Omental fat pad (tissue), 4 donors: ENCODE results near the gene CIRBP. TPM values are rescaled to one million over a fixed set of nuclear protein-coding genes. Genes with fewer than 3 reads are reported as not detected.

Experiments
- ATAC-seq: fragments of 150-250 bp; one replicate; pipeline ENCODE4 v1.9.1; 2016; ENCODE audit warnings: mild to moderate bottlenecking, moderate library complexity; ENCODE audit not compliant: low FRiP score
- DNase-seq: peaks from one replicate; pipeline ENCODE4 v3.0.0-alpha.2; 2019; ENCODE audit warnings: low spot score
- total RNA-seq, 4 donors: library from RNA; depleted of rRNA; stranded (reverse); fragments of >200 nt; gene quantifications; one replicate each; pipeline ENCODE4 v1.1.0, GENCODE V29; 2016
- TF ChIP-seq, protein P1 (sequence below), 3 donors: fragments of 450-650 bp; IDR thresholded peaks; one replicate each; pipeline ENCODE4 v1.5.1; 2016 to 2017; ENCODE audit warnings: antibody characterized with exemption in 3 of 3, mild to moderate bottlenecking in 3 of 3, moderate library complexity in 2 of 3

CIRBP gene
- total RNA-seq, 4 donors from 2014 or later, result 292 to 484 (median 372) TPM

DNA sequence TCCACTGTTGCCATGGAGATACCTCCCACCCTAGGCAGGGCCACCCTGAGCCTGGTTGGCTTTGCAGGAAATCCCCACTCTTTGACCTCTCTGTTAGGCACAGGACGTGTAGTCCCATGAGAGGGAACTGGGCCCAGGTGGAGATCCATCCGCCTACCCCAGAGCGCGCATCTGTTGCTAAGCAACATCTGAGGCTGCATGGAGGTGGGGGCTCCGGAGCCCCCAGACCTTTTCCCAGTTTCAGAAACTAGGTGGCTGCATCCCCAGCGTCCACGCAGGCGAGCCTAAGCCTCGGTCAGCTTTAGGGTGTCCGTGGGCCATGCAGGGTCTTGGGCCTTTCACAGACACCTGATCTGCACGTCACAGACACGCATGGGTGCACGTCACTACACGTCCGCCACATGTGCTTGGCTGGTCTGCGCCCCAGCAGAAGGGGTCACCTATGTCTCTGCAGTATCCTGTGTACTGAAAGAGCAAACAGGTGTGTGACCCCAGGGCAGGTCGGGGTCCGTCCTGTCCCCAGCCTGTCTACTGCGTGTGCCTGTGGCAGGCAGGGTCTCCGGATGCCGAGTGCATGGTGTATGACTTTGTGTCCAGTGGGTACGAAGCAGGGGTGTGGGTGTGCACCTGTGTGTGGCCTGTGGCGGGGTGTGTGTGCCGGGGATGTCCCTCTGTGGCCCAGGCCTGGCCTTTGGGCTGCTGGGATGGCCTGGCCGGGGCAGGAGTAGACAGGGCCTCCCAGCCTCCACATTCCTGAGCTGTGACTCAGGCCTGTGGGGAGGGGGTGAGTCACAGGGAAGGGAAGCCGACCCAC, 4.1 kb upstream of the CIRBP start:
- no peak for DNase-seq
- TF ChIP-seq, protein P1, sequence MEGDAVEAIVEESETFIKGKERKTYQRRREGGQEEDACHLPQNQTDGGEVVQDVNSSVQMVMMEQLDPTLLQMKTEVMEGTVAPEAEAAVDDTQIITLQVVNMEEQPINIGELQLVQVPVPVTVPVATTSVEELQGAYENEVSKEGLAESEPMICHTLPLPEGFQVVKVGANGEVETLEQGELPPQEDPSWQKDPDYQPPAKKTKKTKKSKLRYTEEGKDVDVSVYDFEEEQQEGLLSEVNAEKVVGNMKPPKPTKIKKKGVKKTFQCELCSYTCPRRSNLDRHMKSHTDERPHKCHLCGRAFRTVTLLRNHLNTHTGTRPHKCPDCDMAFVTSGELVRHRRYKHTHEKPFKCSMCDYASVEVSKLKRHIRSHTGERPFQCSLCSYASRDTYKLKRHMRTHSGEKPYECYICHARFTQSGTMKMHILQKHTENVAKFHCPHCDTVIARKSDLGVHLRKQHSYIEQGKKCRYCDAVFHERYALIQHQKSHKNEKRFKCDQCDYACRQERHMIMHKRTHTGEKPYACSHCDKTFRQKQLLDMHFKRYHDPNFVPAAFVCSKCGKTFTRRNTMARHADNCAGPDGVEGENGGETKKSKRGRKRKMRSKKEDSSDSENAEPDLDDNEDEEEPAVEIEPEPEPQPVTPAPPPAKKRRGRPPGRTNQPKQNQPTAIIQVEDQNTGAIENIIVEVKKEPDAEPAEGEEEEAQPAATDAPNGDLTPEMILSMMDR (IDR thresholded peaks at IDR 0.05), result no peak
- ATAC-seq, result peak; percentile 5

DNA sequence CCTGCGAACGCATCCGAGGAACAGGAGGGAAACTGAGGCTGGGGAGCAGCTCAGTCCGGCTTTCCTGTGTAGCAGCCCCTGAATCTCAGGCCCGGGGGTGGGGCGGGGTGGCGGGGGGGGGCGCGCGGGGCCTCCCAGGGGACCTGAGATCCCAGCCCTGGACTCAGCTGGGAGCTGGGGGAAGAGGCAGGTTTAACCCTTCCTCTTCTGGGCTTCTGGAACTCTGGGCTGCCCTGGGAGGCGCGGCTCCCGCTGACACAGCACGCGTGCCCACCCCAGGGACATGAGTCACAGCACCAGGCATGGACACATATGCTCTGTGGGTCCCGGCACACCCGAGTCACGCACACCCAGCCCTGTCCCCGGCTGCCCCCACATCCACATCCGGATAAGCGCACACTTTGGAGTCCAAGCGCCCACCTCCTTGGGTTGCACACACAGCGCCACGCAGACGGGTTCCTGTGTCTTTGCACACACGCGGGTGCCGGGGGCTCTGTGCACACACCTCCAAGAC, 3.5 kb upstream of the CIRBP start:
- DNase-seq (no peak), ATAC-seq (peak; percentile 9)
- TF ChIP-seq, protein P1 (IDR thresholded peaks at IDR 0.05), result no peak

DNA sequence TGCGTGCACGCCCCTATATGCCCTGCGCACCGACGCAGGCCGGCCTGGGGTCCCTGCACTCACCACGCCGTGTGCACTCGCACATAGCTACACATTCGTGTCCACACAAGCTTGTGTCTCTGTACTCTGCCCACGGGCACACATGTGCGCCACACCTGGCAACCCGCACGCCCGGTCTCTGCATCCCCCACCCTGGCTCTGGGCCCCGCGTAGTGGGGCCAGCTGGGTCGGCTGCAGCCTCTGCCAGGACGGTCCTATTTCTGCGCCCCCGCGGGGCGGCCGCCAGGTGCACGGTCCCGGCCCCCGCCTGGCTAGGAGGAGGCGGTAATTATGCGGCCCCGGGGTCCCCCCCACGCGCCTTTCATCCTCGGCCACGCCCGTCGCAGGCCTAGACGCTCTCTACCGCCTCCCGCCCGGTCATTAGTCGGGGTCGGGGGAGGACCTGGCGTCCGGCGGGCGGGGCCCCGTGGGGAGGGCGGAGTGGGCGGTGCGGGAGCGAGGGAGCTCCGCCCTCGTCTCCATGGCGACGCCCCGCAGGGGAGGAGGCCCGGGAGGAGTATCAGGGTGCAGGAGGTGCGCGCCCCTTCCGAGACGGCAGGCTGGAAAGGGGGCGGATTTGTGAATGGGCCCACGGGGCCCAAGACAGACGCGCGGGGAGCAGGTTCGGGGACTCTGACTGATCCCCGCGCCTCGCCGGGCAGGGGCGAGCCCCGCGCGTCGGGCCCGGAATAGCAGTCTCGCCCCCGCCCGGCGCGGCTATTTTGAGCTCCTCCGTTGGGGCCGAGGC, 2.8 kb upstream of the CIRBP start:
- ATAC-seq (peak; percentile 10), DNase-seq (no peak)
- TF ChIP-seq, protein P1 (IDR thresholded peaks at IDR 0.05), result no peak

DNA sequence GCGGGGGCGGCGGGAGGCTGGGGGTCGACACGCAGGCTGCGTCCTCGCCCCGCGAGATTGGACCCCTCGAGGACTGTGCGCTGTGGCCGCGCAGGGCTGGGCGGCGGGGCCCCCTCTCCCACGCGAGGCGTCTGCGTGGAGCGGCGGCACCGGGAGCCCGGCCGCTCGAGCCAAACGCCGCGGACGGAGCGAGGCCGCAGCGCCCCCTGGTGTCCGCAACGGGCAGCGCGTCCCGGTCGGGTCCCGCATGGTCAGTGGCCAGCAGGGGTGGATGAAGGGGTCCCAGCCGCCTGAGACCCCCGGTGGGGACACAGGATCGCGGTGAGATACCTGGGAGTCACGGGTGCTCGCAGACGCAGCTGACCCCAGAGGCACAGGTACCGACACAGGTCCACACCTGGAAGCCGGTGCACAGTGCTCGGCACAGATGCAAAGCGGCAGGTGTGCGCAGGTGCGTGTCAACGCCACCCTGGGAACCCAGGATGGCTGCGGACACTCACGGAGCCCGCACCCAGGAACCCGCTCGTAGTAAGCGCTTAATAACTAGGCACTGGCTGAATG, 2.1 kb upstream of the CIRBP start:
- TF ChIP-seq, protein P1 (IDR thresholded peaks at IDR 0.05), result peak in 2 of 3 donors; percentile 79 to 99
- ATAC-seq, result no peak
- DNase-seq, result no peak

DNA sequence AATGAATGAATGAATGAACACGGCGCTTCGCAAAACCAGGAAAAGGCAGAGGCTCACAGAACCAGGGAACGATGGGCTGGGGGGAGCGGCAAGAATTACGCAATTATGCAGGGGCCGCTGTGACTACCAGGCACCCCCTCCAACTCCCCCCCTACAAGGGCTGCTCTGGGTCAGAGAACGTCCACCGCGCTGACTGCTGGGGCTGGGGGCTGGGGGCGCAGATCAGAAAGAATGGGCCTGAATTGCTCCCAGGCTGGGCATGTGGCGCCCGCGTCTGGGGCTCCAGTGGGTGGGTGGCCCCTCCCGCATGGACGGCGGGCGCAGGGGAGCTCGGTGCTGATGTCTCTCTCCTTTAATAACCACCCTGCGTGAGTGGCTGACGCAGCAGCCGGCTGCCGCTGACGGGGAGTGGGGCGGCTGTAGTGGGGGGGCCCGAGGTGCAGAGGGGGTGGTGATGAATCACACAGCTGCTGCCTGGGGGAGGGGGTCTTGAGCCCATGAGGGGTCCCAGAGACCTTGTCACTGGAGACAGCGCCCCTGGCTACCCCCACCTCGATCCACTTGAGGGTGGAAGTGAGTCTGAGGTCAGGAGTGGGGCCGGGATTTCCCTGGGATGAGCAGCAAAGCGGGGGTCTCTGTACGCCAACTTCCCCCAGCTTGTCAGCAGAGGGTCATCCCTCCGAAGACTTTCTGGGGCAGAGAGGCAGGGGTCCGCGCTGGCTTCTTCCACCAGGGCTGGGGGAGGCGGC, 1.5 kb upstream of the CIRBP start:
- TF ChIP-seq, protein P1 (IDR thresholded peaks at IDR 0.05), result no peak
- ATAC-seq, result no peak
- no peak for DNase-seq

DNA sequence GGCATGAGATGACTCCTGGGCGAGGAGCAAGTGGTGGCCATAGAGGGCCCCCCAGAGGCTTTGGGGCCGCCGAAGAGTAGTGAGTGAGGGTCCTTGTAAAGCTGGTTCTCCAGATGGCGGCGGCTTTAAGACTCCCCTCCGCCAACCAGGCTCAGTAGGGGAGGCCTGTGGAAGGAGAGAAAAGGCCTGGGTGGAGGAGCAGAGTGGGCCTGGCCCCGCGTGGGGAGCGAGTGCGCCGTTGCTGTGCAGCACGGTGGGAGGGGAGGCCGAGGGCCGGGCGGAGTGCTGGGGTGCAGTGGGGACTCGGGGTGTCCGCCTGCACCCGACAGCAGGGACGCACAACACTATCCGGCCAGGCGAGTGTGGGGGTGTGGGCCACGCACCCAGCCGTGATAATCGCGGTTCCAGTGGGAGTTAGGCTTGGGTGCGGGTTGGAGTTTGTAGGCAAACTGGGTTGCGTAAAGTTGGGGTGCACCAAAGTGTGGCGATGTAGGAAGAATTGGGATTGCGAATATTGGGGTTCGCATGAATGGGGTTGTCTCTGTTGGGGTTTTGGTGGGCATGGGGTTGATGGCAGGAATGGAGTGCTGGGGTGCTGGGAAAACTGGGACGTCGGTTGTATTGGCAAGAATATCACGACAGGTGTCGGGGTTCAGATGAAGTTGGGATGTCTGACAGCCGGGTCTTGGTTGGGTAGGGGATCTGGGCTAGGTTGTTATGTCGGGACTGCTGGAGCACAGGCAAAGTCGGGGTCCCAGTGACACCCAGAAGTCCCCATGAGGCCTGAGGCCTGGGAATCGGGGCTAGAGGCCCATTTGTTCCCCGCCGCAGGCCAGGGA, 687 bp upstream of the CIRBP start:
- no peak for DNase-seq
- TF ChIP-seq, protein P1 (IDR thresholded peaks at IDR 0.05), result no peak
- ATAC-seq, result no peak
